Sigmoid colon (tissue), 7 donors: ENCODE data around the gene OR2H1. TPM values are rescaled to one million over a fixed set of nuclear protein-coding genes. Genes with fewer than 3 reads are reported as not detected.

Source experiments
- DNase-seq: peaks from one replicate; pipeline ENCODE4 v3.0.0-alpha.2; 2019
- H3K27ac ChIP-seq, 4 donors: fragments of 200-600 bp; sonication (generic); one replicate each; pipeline ENCODE4 v1.5.1; 2016 to 2019; ENCODE audit warnings: mild to moderate bottlenecking in 1 of 4
- H3K27me3 ChIP-seq, 3 donors: fragments of 200-600 bp; sonication (generic); one replicate each; pipeline ENCODE4 v1.5.1; 2019; ENCODE audit warnings: mild to moderate bottlenecking in 1 of 3
- H3K36me3 ChIP-seq, 4 donors: fragments of 200-600 bp; sonication (generic); one replicate each; pipeline ENCODE4 v1.5.1; 2016 to 2019
- H3K4me1 ChIP-seq, 4 donors: fragments of 200-600 bp; sonication (generic); one replicate each; pipeline ENCODE4 v1.5.1; 2017 to 2019
- H3K4me3 ChIP-seq, 4 donors: fragments of 200-600 bp; sonication (generic); one replicate each; pipeline ENCODE4 v1.5.1; 2017 to 2019; ENCODE audit warnings: mild to moderate bottlenecking in 2 of 4, moderate library complexity in 1 of 4
- H3K9me3 ChIP-seq, 4 donors: fragments of 200-600 bp in 3 of 4; sonication (generic) in 3 of 4; one replicate each; pipeline versions ENCODE4 v1.5.1 to v1.6.1; 2013 to 2019
- CTCF ChIP-seq, 4 experiments: fragments of 450-650 bp in 3 of 4; fragments of 200-600 bp in 1 of 4; IDR thresholded peaks; one replicate each; pipeline ENCODE4 v1.5.1; 2016 to 2019; ENCODE audit warnings: antibody characterized with exemption in 4 of 4, mild to moderate bottlenecking in 3 of 4, moderate library complexity in 2 of 4
- EP300 ChIP-seq, 4 donors: sonication (generic); formaldehyde crosslinking; IDR thresholded peaks; one replicate each; pipeline ENCODE4 v1.6.1; 2017; ENCODE audit warnings: antibody characterized with exemption in 4 of 4
- POLR2A ChIP-seq, 2 donors: fragments of 450-650 bp; IDR thresholded peaks; one replicate each; pipeline ENCODE4 v1.6.1; 2016; ENCODE audit warnings: antibody characterized with exemption in 2 of 2, mild to moderate bottlenecking in 2 of 2, moderate library complexity in 2 of 2
- POLR2AphosphoS5 ChIP-seq, 4 donors: sonication (generic); formaldehyde crosslinking; IDR thresholded peaks; one replicate each; pipeline ENCODE4 v1.6.1; 2017; ENCODE audit warnings: antibody characterized with exemption in 4 of 4
- WGBS, 2 donors: extraction: QIAGEN DNeasy Blood & Tissue Kit; methylation state at CpG; one replicate each; pipeline ENCODE4 v1.1.7; 2013; 5-methylcytosine and 5-hydroxymethylcytosine counted together
- intact Hi-C: fragments of 100-400 bp; cut with DNase I; formaldehyde crosslinking; loops from one replicate; pipeline ENCODE4 v1.15.1; 2023
- polyA plus RNA-seq, 3 donors: library from polyadenylated mRNA; stranded (reverse); fragments of 200-250 nt; gene quantifications; one replicate each; pipeline ENCODE4 v1.2.3, GENCODE V29; 2013
- total RNA-seq, 4 donors: library from RNA; depleted of rRNA; stranded (reverse); fragments of >200 nt; gene quantifications; one replicate each; pipeline ENCODE4 v1.1.0, GENCODE V29; 2016
- donor health status: healthy with polysubstance abuse.
- donor health status: Bipolar disorder and iron deficiency.
- donor health status: healthy.

Gene OR2H1
- not detected for total RNA-seq
- polyA plus RNA-seq, result not detected

GRCh38 chr6:29456971-29457370, at the start of gene OR2H1, which contains the start of gene OR11A1:
TSS of gene OR2H1 (plus strand) at chr6:29457155. CDS start at chr6:29461770, 4,615 bp downstream.
TSS of gene OR11A1 (minus strand) at chr6:29457071. CDS start at chr6:29427641, 29,430 bp downstream.
- no peaks in the 10 kb centered on the region for H3K36me3 ChIP-seq
- DNase-seq, result no peak
- TF ChIP-seq POLR2A (IDR thresholded peaks at IDR 0.05) (no peak), CTCF (IDR thresholded peaks at IDR 0.05) (no peak), EP300 (IDR thresholded peaks at IDR 0.05) (no peak), POLR2AphosphoS5 (IDR thresholded peaks at IDR 0.05) (no peak)
- H3K27me3 ChIP-seq, result no peaks in the 10 kb centered on the region
- H3K9me3 ChIP-seq, result no peaks in the 10 kb centered on the region
- WGBS, 2 donors, result 47 to 64% methylated on average over 2 of the region's 2 CpGs
- H3K4me1 ChIP-seq, result no peaks in the 10 kb centered on the region
- intact Hi-C loops, result no loop called here
- H3K27ac ChIP-seq, result no peak within 1 kb of the TSS
- no peak within 1 kb of the TSS for H3K4me3 ChIP-seq

GRCh38 chr6:29414588-29414987, 42.4 kb upstream of the OR2H1 start, which contains the start of gene OR12D1:
TSS of gene OR12D1 (plus strand) at chr6:29414928.
- no peaks in the 10 kb centered on the region for H3K9me3 ChIP-seq
- H3K27ac ChIP-seq, result no peak within 1 kb of the TSS
- H3K36me3 ChIP-seq, result no peaks in the 10 kb centered on the region
- intact Hi-C loops, result no loop called here
- H3K4me1 ChIP-seq, result no peaks in the 10 kb centered on the region
- TF ChIP-seq POLR2AphosphoS5 (IDR thresholded peaks at IDR 0.05) (no peak), CTCF (IDR thresholded peaks at IDR 0.05) (no peak), POLR2A (IDR thresholded peaks at IDR 0.05) (no peak), EP300 (IDR thresholded peaks at IDR 0.05) (no peak)
- no peak within 1 kb of the TSS for H3K4me3 ChIP-seq
- no peaks in the 10 kb centered on the region for H3K27me3 ChIP-seq
- no peak for DNase-seq

- Histone ChIP-seq H3K4me1 (no peaks in the 10 kb centered on the region), H3K27ac (no peak overlapping the region), H3K9me3 (no peaks in the 10 kb centered on the region), H3K27me3 (no peaks in the 10 kb centered on the region), H3K4me3 (no peak overlapping the region), H3K36me3 (no peaks in the 10 kb centered on the region)
- no peak for DNase-seq
- no peak for TF ChIP-seq CTCF (IDR thresholded peaks at IDR 0.05)
- TF ChIP-seq POLR2AphosphoS5 (IDR thresholded peaks at IDR 0.05), result no peak
- TF ChIP-seq POLR2A (IDR thresholded peaks at IDR 0.05), result no peak
- TF ChIP-seq EP300 (IDR thresholded peaks at IDR 0.05), result no peak
- 56 to 76% methylated on average over 3 of the region's 3 CpGs for WGBS, 2 donors
- intact Hi-C loops, result no loop called here
Observed at GRCh38 chr6:29419516-29419915, 37.4 kb upstream of the OR2H1 start.

- Histone ChIP-seq H3K27me3 (no peaks in the 10 kb centered on the region), H3K4me3 (no peak overlapping the region), H3K9me3 (no peaks in the 10 kb centered on the region), H3K27ac (no peak overlapping the region), H3K36me3 (no peaks in the 10 kb centered on the region), H3K4me1 (no peaks in the 10 kb centered on the region)
- 93 to 94% methylated on average over 2 of the region's 2 CpGs for WGBS, 2 donors
- no peak for DNase-seq
- TF ChIP-seq POLR2A (IDR thresholded peaks at IDR 0.05), result no peak
- TF ChIP-seq CTCF (IDR thresholded peaks at IDR 0.05), result no peak
- TF ChIP-seq EP300 (IDR thresholded peaks at IDR 0.05), result no peak
- TF ChIP-seq POLR2AphosphoS5 (IDR thresholded peaks at IDR 0.05), result no peak
- intact Hi-C loops, result no loop called here
Observed at GRCh38 chr6:29424168-29424567, 32.8 kb upstream of the OR2H1 start.

- H3K36me3 ChIP-seq, result no peaks in the 10 kb centered on the region
- H3K9me3 ChIP-seq, result no peaks in the 10 kb centered on the region
- TF ChIP-seq POLR2A (IDR thresholded peaks at IDR 0.05) (no peak), CTCF (IDR thresholded peaks at IDR 0.05) (no peak), POLR2AphosphoS5 (IDR thresholded peaks at IDR 0.05) (no peak), EP300 (IDR thresholded peaks at IDR 0.05) (no peak)
- H3K4me3 ChIP-seq, result no peak overlapping the region
- H3K4me1 ChIP-seq, result no peaks in the 10 kb centered on the region
- WGBS, 2 donors, result 13% methylated on average over 2 of the region's 2 CpGs
- intact Hi-C loops, result no loop called here
- no peak overlapping the region for H3K27ac ChIP-seq
- no peaks in the 10 kb centered on the region for H3K27me3 ChIP-seq
- no peak for DNase-seq
Observed at GRCh38 chr6:29424575-29424974, 32.4 kb upstream of the OR2H1 start.
